ENCODE measurements around the gene EN2.

EN2 gene

GRCh38 chr7:155488483-155489127, 30.7 kb downstream of the EN2 start:
- no peak overlapping the region for H3K4me3 ChIP-seq (ENCODE audit: low read depth, low read length)
- TF ChIP-seq CTCF (IDR thresholded peaks at IDR 0.05; ENCODE audit: borderline replicate concordance, insufficient read depth, low read depth, low read length): no peak

GRCh38 chr7:155489158-155489840, 31.4 kb downstream of the EN2 start:
- no peak for TF ChIP-seq CTCF (IDR thresholded peaks at IDR 0.05; ENCODE audit: borderline replicate concordance, insufficient read depth, low read depth, low read length)
- H3K4me3 ChIP-seq (ENCODE audit: low read depth, low read length): no peak overlapping the region

GRCh38 chr7:155489862-155490696, 32.1 kb downstream of the EN2 start:
- no peak for TF ChIP-seq CTCF (IDR thresholded peaks at IDR 0.05; ENCODE audit: borderline replicate concordance, insufficient read depth, low read depth, low read length)
- H3K4me3 ChIP-seq (ENCODE audit: low read depth, low read length): no peak overlapping the region

- no peak for TF ChIP-seq CTCF (IDR thresholded peaks at IDR 0.05; ENCODE audit: borderline replicate concordance, insufficient read depth, low read depth, low read length)
- peak overlapping the region; percentile 16 for H3K4me3 ChIP-seq (ENCODE audit: low read depth, low read length)
These were observed 33.0 kb downstream of the EN2 start for GRCh38 chr7:155490697-155491628.

- no peak overlapping the region for H3K4me3 ChIP-seq (ENCODE audit: low read depth, low read length)
- TF ChIP-seq CTCF (IDR thresholded peaks at IDR 0.05; ENCODE audit: borderline replicate concordance, insufficient read depth, low read depth, low read length): no peak
These were observed 33.9 kb downstream of the EN2 start for GRCh38 chr7:155491812-155492211.

GRCh38 chr7:155493744-155494538, 36.0 kb downstream of the EN2 start:
- no peak for TF ChIP-seq CTCF (IDR thresholded peaks at IDR 0.05; ENCODE audit: borderline replicate concordance, insufficient read depth, low read depth, low read length)
- no peak overlapping the region for H3K4me3 ChIP-seq (ENCODE audit: low read depth, low read length)

Data from GM12875 (cell line).